ENCODE results near the gene CCDC78.

- TF ChIP-seq, protein P1, sequence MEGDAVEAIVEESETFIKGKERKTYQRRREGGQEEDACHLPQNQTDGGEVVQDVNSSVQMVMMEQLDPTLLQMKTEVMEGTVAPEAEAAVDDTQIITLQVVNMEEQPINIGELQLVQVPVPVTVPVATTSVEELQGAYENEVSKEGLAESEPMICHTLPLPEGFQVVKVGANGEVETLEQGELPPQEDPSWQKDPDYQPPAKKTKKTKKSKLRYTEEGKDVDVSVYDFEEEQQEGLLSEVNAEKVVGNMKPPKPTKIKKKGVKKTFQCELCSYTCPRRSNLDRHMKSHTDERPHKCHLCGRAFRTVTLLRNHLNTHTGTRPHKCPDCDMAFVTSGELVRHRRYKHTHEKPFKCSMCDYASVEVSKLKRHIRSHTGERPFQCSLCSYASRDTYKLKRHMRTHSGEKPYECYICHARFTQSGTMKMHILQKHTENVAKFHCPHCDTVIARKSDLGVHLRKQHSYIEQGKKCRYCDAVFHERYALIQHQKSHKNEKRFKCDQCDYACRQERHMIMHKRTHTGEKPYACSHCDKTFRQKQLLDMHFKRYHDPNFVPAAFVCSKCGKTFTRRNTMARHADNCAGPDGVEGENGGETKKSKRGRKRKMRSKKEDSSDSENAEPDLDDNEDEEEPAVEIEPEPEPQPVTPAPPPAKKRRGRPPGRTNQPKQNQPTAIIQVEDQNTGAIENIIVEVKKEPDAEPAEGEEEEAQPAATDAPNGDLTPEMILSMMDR (IDR thresholded peaks at IDR 0.05 in 2 of 3, conservative IDR thresholded peaks at IDR 0.05 in 1 of 3; ENCODE audit: borderline replicate concordance in 1 of 3, insufficient read depth in 1 of 3, low read depth in 2 of 3, low read length in 2 of 3) = no peak
- TF ChIP-seq POLR2A (IDR thresholded peaks at IDR 0.05; ENCODE audit: borderline replicate concordance, extremely low read depth, insufficient read depth, insufficient read length) (no peak), REST (IDR thresholded peaks at IDR 0.05; ENCODE audit: low read depth) (no peak), SP1 (IDR thresholded peaks at IDR 0.05; ENCODE audit: low read depth) (no peak), YY1 (IDR thresholded peaks at IDR 0.05; ENCODE audit: extremely low read depth, insufficient replicate concordance, low read depth, low read length) (no peak), POLR2AphosphoS5 (IDR thresholded peaks at IDR 0.05; ENCODE audit: low read depth, low read length) (no peak), EZH2phosphoT487 (IDR thresholded peaks at IDR 0.05; ENCODE audit: borderline replicate concordance) (no peak)
These were observed 9.4 kb downstream of the CCDC78 start for GRCh38 chr16:716768-717325.

Data from HCT116 (cell line).